ENCODE results near the gene CHPT1.
A peak's percentile ranks its signal among the peaks of the same experiment; 100 is the strongest.
"Not testable (repeated sequence)": the region's sequence is repeated elsewhere in the genome, so short reads cannot be mapped to it uniquely, and the experiment has no call there.

Gene CHPT1

DNA sequence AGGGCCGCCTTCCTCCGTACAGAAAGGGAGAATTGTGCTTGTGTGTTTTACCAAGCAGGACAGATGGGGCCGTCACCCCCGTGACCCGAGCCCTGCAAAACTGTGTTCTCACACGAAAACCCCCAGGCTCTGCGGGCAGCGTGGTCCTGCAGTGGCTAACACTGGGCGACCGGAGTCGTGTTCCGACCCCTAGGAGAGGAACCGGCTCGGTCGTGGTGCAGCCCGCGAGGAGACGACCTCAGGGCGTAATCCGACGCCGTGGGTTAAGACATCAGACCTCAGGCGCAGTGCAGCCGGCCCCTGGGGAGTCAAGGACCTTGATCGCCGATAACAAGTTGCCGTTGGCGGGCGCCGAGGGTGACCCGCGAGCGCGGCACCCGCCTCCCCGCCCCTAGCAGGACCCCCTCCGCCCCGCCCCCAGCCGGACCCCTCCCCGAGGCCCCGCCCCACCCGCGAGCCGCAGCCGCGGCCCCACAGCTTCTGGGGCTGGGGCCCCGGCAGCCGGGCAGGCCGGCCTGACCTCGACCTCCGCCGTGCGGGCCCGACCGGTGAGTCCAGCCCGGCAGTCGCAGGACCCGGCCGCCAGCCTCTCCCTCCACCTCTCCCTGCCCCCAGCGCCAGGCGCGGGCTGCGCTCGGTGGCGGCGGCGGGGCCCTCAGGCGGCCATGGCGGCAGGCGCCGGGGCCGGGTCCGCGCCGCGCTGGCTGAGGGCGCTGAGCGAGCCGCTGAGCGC is at the start of gene CHPT1:
Gene CHPT1 (plus strand): TSS at position 444 of the 733 bp plus-strand sequence. CDS start 222 bp downstream, at position 666.
- peaks cover 24% of the 10 kb centered on the region for H3K4me1 Mint-ChIP-seq (ENCODE audit: low read depth)
- H3K9me3 Mint-ChIP-seq, result no peaks in the 10 kb centered on the region
- H3K27ac Mint-ChIP-seq, result peak within 1 kb of the TSS; percentile 81
- no peaks in the 10 kb centered on the region for H3K36me3 Mint-ChIP-seq (ENCODE audit: low read depth)
- H3K27me3 Mint-ChIP-seq (ENCODE audit: low read depth), result peaks cover 8% of the 10 kb centered on the region
- peak within 1 kb of the TSS; percentile 87 for H3K4me3 Mint-ChIP-seq
- peak; percentile 52 for DNase-seq (ENCODE audit: low spot score)

- no peak for DNase-seq (ENCODE audit: low spot score)
- Mint-ChIP-seq H3K4me3 (no peak overlapping the region), H3K9me3 (no peaks in the 10 kb centered on the region), H3K4me1 (ENCODE audit: low read depth) (peaks cover 3% of the 10 kb centered on the region), H3K27ac (no peak overlapping the region), H3K27me3 (ENCODE audit: low read depth) (peaks cover 20% of the 10 kb centered on the region), H3K36me3 (ENCODE audit: low read depth) (no peaks in the 10 kb centered on the region)
Observed at GRCh38 chr12:101647711-101648110, 49.7 kb upstream of the CHPT1 start.

- Mint-ChIP-seq H3K4me3 (no peak overlapping the region), H3K36me3 (ENCODE audit: low read depth) (no peaks in the 10 kb centered on the region), H3K9me3 (no peaks in the 10 kb centered on the region), H3K27ac (no peak overlapping the region), H3K4me1 (ENCODE audit: low read depth) (peaks cover 3% of the 10 kb centered on the region), H3K27me3 (ENCODE audit: low read depth) (peaks cover 18% of the 10 kb centered on the region)
- DNase-seq (ENCODE audit: low spot score), result no peak
Observed at GRCh38 chr12:101648195-101648594, 49.2 kb upstream of the CHPT1 start.

GRCh38 chr12:101650346-101651117 is 46.9 kb upstream of the CHPT1 start:
- Mint-ChIP-seq H3K4me3 (no peak overlapping the region), H3K27me3 (ENCODE audit: low read depth) (peaks cover 23% of the 10 kb centered on the region), H3K36me3 (ENCODE audit: low read depth) (no peaks in the 10 kb centered on the region)

DNA sequence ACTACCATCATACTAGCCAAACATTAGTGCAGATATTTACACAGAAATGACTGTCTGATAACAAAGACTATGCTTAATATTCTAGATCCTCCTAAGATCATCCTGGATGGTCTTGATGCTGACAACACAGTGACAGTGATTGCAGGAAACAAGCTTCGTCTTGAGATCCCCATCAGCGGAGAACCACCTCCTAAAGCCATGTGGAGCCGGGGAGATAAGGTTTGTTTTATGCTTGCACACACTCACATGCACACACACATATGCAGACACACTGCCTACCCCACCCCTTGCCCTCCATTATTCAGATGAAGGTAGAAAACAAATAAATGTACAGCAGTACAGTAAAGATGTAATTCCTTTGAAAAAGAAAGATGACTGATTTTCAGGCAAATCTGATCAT is 44.4 kb upstream of the CHPT1 start:
- H3K27me3 Mint-ChIP-seq (ENCODE audit: low read depth), result peaks cover 28% of the 10 kb centered on the region
- no peaks in the 10 kb centered on the region for H3K4me1 Mint-ChIP-seq (ENCODE audit: low read depth)
- H3K4me3 Mint-ChIP-seq, result no peak overlapping the region
- H3K9me3 Mint-ChIP-seq, result no peaks in the 10 kb centered on the region
- no peaks in the 10 kb centered on the region for H3K36me3 Mint-ChIP-seq (ENCODE audit: low read depth)
- DNase-seq (ENCODE audit: low spot score), result no peak
- H3K27ac Mint-ChIP-seq, result no peak overlapping the region

More at GRCh38 chr12:101650346-101651117, 46.9 kb upstream of the CHPT1 start:
- no peak for DNase-seq (ENCODE audit: low spot score)
- H3K27ac Mint-ChIP-seq, result no peak overlapping the region
- no peaks in the 10 kb centered on the region for H3K9me3 Mint-ChIP-seq
- peaks cover 3% of the 10 kb centered on the region for H3K4me1 Mint-ChIP-seq (ENCODE audit: low read depth)

- no peak overlapping the region for H3K4me3 Mint-ChIP-seq
- no peak overlapping the region for H3K27ac Mint-ChIP-seq
- H3K36me3 Mint-ChIP-seq (ENCODE audit: low read depth), result no peaks in the 10 kb centered on the region
- peaks cover 32% of the 10 kb centered on the region for H3K27me3 Mint-ChIP-seq (ENCODE audit: low read depth)
- no peaks in the 10 kb centered on the region for H3K9me3 Mint-ChIP-seq
- H3K4me1 Mint-ChIP-seq (ENCODE audit: low read depth), result no peaks in the 10 kb centered on the region
- DNase-seq (ENCODE audit: low spot score), result no peak
Observed at GRCh38 chr12:101653503-101653902, 43.9 kb upstream of the CHPT1 start.

GRCh38 chr12:101654442-101654841 is 43.0 kb upstream of the CHPT1 start:
- DNase-seq (ENCODE audit: low spot score), result no peak
- H3K4me3 Mint-ChIP-seq, result no peak overlapping the region
- H3K4me1 Mint-ChIP-seq (ENCODE audit: low read depth), result no peaks in the 10 kb centered on the region
- peaks cover 32% of the 10 kb centered on the region for H3K27me3 Mint-ChIP-seq (ENCODE audit: low read depth)
- no peaks in the 10 kb centered on the region for H3K36me3 Mint-ChIP-seq (ENCODE audit: low read depth)
- no peak overlapping the region for H3K27ac Mint-ChIP-seq
- no peaks in the 10 kb centered on the region for H3K9me3 Mint-ChIP-seq

DNA sequence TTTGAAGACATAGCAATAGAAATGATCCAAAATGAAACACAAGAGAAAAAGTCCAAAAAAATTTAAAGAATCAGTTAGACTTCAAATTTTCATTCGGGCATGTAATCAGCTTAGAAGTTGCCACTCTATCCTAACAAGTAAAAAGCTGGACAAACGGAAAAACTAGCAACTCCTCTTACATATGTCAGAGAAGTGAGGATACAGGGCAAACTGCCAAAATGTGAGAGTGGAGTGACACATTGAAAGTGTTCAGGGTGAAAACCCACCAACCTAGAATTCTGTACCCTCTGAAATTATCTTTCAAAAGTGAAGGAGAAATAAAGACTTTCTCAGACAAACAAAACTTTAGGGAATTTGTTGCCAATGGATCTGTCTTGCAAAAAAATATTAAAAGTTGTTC is 42.0 kb upstream of the CHPT1 start:
- H3K27me3 Mint-ChIP-seq (ENCODE audit: low read depth), result peaks cover 37% of the 10 kb centered on the region
- DNase-seq (ENCODE audit: low spot score), result no peak
- H3K9me3 Mint-ChIP-seq, result no peaks in the 10 kb centered on the region
- H3K27ac Mint-ChIP-seq, result no peak overlapping the region
- H3K4me3 Mint-ChIP-seq, result no peak overlapping the region
- H3K4me1 Mint-ChIP-seq (ENCODE audit: low read depth), result no peaks in the 10 kb centered on the region
- H3K36me3 Mint-ChIP-seq (ENCODE audit: low read depth), result no peaks in the 10 kb centered on the region

DNA sequence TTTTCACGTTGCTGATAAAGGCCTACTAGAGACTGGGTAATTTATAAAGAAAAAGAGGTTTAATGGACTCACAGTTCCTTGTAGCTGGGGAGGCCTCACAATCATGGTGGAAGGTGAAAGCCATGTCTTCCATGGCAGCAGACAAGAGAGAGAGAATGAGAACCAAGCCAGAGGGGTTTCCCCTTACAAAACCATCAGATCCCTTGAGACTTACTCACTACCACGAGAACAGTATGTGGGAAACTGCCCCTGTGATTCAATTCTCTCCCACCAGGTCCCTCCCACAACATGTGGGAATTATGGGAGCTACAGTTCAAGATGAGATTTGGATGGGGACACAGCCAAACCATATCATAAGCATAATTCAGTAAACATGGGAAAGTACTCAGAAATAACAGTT is 36.8 kb upstream of the CHPT1 start:
- not testable (repeated sequence) for H3K36me3 Mint-ChIP-seq (ENCODE audit: low read depth); H3K4me3 Mint-ChIP-seq; H3K4me1 Mint-ChIP-seq (ENCODE audit: low read depth)

GRCh38 chr12:101663298-101663697 is 34.1 kb upstream of the CHPT1 start:
- Mint-ChIP-seq H3K36me3 (ENCODE audit: low read depth) (no peaks in the 10 kb centered on the region), H3K4me1 (ENCODE audit: low read depth) (no peaks in the 10 kb centered on the region), H3K27me3 (ENCODE audit: low read depth) (peaks cover 26% of the 10 kb centered on the region), H3K4me3 (no peak overlapping the region), H3K27ac (no peak overlapping the region), H3K9me3 (no peaks in the 10 kb centered on the region)
- no peak for DNase-seq (ENCODE audit: low spot score)

More for the DNA sequence above, 36.8 kb upstream of the CHPT1 start:
- H3K27ac Mint-ChIP-seq; H3K9me3 Mint-ChIP-seq; DNase-seq (ENCODE audit: low spot score): not testable (repeated sequence)
- H3K27me3 Mint-ChIP-seq (ENCODE audit: low read depth), result peaks cover 26% of the 10 kb centered on the region

- no peak for DNase-seq (ENCODE audit: low spot score)
- H3K36me3 Mint-ChIP-seq (ENCODE audit: low read depth), result no peaks in the 10 kb centered on the region
- H3K9me3 Mint-ChIP-seq, result no peaks in the 10 kb centered on the region
- H3K4me3 Mint-ChIP-seq, result no peak overlapping the region
- H3K4me1 Mint-ChIP-seq (ENCODE audit: low read depth), result peaks cover 1% of the 10 kb centered on the region
- no peak overlapping the region for H3K27ac Mint-ChIP-seq
- H3K27me3 Mint-ChIP-seq (ENCODE audit: low read depth), result peaks cover 22% of the 10 kb centered on the region
Observed at GRCh38 chr12:101664992-101665391, 32.4 kb upstream of the CHPT1 start.

DNA sequence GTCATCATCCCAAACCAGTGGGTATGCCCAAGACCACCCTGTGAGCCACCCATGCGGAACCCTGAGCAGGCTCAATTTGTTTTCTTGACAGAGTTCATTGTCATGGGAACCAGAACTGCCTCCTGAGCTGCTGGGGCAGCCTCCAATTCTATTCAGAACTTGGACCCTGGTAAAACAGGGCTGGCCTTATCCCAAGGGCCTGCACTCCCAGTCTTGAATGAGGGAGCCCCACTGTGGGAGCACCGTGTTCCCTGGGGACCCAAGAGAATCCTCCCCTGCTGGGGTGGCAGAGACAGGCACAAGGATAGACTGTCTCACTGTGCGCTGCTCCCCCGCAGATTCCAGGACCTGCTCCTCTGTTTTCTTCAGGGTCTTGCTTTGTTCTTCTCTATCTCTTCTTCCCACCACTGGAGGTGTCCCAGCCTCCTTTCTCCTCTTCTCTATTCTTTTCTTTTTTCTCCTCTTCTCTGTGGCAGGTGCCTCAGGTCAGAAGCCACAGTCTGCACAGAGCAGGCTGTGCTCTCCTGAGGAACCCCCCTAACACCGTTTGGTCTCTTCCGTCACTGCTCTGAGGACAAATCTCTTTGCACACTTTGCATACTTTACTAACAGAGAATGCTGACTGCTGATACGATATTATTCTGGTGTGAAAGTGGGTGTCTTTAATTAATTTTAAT is 31.2 kb upstream of the CHPT1 start:
- Mint-ChIP-seq H3K4me1 (ENCODE audit: low read depth) (peaks cover 5% of the 10 kb centered on the region), H3K36me3 (ENCODE audit: low read depth) (no peaks in the 10 kb centered on the region), H3K27ac (no peak overlapping the region), H3K27me3 (ENCODE audit: low read depth) (peaks cover 20% of the 10 kb centered on the region), H3K4me3 (no peak overlapping the region), H3K9me3 (no peaks in the 10 kb centered on the region)
- DNase-seq (ENCODE audit: low spot score), result no peak

- Mint-ChIP-seq H3K27ac (no peak overlapping the region), H3K4me1 (ENCODE audit: low read depth) (peaks cover 15% of the 10 kb centered on the region), H3K4me3 (no peak overlapping the region), H3K27me3 (ENCODE audit: low read depth) (peaks cover 20% of the 10 kb centered on the region), H3K9me3 (no peaks in the 10 kb centered on the region), H3K36me3 (ENCODE audit: low read depth) (no peaks in the 10 kb centered on the region)
- DNase-seq (ENCODE audit: low spot score), result no peak
Observed at GRCh38 chr12:101667591-101667990, 29.8 kb upstream of the CHPT1 start.
